NCI-H1105 treated with DMSO at 0.1 percent for 48 hours (cell line): ENCODE results near the gene GAN.

Source experiments
- DNase-seq: peaks from one replicate; lab custom pipeline; 2025; lab: John Stamatoyannopoulos, UW

Gene GAN

DNA sequence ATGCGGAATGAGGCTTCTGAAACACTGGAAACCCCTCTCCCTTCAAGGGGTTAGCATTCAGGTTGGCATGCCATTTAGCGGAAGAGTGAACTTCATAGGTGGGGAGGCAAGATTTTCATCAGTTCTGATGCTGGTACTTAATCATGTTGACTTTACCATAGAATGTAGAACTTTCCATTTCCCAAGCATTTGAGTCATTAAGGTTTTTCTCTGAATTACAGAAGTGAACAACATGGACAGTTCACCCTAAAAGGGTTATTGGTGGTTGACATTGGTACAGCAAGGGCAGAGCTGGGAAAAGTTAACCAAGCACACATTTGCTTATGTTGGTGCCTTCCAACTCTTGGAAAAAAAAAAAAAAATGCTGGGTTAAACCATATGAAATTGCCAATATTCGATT lies 39.1 kb downstream of the GAN start:
- no peak for DNase-seq

DNA sequence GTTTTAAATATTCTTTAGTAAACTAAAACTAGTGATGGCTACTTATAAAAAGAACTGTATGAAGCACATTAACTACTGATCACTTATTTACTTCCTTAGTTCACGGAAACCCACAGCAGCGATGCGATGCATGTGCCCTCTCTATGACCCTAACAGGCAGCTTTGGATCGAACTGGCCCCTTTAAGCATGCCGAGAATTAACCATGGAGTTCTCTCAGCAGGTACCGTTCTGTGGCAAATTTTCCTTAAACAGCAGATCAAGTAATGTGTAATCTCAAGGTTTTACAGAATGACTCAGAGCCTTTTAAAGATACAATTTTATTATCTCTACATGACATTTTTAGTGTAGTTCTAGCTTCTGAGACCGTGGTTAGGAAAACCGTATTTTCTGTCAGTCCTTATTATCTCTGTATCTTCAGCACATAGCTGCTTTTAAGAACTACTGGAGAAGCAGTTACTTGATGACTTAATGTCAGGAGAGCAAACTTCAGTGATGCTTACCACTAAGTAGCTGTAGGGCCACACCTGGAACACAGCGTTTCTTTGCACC lies 43.0 kb downstream of the GAN start:
- DNase-seq: no peak

GRCh38 chr16:81358860-81359259 lies 44.1 kb downstream of the GAN start:
- no peak for DNase-seq

DNA sequence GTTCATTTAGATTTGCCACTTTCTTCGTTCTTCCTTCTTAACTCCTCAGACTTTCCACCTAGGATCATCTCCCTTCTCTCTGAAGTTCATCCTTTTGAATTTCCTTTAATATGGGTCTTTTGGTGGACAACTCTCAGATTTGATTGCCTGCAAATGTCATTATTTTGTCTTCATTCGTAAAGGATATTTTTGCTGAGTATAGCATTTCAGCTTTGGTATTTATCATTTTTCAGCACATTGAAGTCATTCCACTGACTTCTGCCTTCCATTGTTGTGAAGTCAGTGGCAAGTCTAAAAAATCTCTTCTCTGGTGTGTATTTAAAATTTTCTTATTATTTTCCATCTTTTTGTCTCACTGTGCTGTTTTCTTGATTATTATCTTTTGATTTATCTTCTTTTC lies 45.4 kb downstream of the GAN start:
- no peak for DNase-seq

DNA sequence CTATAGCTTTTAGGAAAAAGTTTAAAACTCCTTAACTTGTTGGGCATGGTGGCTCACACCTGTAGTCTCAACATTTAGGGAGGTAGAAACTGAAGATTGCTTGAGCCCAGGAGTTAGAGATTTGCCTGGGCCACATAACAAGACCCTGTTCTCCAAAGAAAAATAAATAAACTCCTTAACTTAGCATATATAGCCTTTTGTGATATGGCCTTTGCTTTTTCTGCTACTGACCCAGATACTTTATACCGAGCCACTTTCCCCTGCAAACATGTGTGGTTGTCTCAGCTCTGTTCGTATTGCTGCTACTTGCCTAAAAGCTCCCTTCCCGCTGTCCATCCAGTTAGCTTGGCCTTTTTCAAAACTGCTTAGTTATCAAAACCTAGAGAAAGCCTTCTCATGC lies 51.0 kb downstream of the GAN start:
- DNase-seq: no peak

GRCh38 chr16:81366316-81366932 lies 51.7 kb downstream of the GAN start:
- peak; percentile 49 for DNase-seq

- no peak for DNase-seq
Observed at GRCh38 chr16:81367821-81368220, 53.1 kb downstream of the GAN start.

DNA sequence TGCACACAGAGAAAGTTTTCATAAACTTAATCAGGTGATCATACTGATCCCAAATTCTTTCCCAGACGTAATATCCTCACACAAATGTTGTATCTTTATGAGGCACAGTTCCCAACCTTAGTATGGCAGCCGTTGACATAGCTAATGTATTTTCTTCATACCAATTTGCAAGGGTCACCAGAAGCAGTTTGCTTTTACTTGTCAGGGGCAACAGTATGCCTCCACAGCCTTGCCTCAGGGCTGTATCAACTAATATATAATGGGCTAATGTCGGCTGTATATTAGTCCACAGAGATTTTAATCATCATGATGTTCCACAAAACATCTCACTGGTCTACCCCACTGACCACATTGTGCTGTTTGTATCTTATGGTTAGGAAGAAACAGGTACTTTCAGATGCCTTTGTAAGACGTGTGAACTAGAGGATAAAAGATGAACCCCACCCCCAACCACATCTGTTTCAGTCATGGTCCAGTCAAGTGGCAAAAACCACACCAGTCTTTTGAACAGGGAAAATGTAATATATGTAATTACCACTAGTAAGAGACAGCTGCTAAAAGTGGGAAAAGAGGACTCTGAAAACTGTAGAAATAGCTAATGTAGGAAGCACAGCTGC lies 55.2 kb downstream of the GAN start:
- no peak for DNase-seq

DNA sequence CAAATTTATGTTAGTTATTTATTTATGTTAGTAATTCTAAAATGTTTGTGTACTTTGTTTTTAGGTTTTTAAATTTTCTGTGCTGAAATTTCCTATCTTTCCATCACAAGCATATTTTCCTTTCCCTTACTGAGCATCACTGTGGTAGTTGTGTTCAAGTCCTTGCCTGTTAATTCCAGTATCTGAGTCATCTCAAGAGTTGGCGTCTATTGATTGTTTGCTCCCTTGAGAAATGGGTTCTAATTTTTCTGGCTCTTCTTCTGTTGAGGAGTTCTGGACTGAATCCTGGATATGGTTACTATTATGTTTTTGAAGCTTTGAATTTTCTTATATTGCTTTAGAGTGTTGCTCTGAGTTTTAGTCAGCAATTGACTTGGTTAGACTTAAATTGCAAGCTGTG lies 56.3 kb downstream of the GAN start:
- DNase-seq: no peak

GRCh38 chr16:81374550-81374949 lies 59.8 kb downstream of the GAN start:
- no peak for DNase-seq

GRCh38 chr16:81376880-81377279 lies 62.1 kb downstream of the GAN start:
- DNase-seq: no peak

DNA sequence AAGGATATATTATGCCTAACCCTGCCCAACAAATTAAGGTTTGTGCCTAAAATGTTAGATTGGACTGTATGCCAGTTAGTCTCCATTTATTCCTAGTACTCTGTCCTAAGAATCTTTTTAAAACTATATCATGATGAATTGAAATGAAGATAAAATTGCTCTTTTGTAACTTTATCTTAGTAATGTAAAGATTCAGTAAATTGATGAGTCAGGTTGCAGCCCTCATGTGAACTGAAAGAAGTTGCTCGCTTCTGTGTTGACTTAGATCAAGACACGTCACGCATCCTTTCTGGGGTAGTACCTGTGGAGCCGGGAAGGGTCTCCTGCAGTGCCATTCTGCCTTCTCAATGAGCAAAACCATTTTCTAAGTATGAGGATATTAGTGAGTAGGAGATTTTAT lies 63.3 kb downstream of the GAN start:
- DNase-seq: no peak

DNA sequence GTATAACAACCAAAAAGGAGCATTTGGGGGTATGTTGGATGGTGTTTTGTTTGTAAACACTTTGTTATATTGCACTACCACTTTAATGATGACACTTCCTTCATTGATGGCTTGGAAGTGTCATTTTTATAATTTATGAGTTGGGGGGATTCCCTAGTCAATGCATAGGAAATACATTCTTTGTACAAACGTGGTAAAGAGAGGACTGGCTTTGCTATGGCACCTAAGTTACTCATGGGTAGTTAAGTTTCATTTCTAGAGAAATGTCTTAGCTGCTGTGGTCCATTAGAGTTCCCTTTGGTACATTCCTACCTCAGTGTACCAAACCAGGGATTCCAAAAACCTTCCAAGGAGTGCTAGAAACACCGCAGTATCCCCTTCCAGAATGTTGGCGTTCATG lies 66.2 kb downstream of the GAN start:
- no peak for DNase-seq

DNA sequence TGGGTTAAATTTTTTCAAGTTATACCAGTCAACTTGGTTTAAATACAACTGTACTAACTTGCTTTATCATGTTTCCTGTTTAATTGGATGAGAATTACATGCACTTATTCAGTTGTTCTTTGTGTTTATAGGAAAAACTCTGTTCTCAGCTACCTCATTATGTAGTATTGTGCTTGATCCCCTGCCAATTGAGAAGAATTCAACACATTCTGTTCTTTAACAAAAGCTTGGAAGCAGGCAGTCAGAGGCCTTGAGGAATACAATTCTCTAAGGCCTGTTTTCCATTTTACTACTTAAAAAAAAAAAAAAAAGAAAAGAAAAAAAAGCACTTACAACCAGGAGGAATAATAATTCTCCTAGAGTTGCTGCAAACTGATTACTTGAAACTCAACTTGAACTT lies 69.2 kb downstream of the GAN start:
- peak; percentile 1 for DNase-seq

GRCh38 chr16:81385031-81385756 lies 70.4 kb downstream of the GAN start:
- DNase-seq: no peak

DNA sequence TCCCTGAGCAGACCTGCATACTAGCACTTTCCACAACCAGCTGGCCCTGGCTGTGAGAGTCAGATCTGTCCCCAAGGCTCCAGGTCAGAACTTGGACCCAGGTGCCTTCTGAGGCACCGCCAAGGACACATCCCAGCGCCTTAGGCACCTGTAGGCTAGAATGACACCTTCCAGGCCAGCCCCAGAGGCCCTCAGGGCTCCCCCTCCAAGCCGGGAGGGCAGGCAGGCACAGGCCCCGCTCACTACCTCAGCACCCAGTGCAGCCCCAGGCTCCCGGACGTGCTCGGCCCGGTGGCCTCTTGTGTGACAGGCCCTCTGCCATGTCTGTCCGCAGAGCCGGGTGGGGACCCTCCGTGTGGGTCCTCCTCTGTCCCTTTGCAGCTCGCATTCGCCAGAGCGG lies 73.6 kb downstream of the GAN start:
- no peak for DNase-seq

DNA sequence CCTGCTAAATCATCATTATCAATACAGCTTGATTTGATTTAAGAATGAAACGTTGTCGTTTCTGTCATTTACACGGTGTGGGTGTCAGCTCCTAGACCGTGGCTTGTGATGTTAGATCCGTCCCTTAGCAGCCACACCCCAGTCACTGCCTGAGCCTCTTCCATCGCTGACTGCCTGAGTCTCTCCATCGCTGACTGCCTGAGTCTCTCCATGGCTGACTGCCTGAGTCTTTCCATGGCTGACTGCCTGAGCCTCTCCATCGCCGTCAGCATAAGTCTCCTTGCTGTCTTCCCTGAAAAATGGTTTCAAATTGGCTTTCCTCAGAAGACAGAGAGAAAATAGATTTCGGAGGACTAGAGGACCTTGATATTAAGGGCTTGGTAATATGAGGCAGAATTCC lies 76.1 kb downstream of the GAN start:
- DNase-seq: no peak

- DNase-seq: no peak
Observed at GRCh38 chr16:81392011-81392410, 77.2 kb downstream of the GAN start.

DNA sequence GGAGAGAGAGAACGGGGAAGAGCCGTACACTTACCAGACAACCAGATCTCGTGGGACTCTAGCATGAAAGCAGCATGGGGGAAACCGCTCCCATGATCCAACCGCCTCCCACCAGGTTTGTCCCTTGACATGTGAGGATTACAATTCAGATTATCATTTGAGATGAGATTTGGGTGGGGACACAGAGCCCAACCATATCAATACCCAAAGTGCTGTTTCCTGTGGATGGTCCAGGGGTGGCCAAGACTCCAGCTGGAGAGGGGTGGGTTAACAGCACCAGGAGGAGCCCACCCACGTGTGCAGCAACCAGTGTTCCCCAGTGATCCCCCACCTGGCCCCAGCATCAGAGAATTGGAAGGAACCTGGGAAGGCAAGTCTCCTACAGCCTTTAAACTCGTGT lies 79.7 kb downstream of the GAN start:
- no peak for DNase-seq

GRCh38 chr16:81394966-81395655 lies 80.3 kb downstream of the GAN start:
- no peak for DNase-seq

DNA sequence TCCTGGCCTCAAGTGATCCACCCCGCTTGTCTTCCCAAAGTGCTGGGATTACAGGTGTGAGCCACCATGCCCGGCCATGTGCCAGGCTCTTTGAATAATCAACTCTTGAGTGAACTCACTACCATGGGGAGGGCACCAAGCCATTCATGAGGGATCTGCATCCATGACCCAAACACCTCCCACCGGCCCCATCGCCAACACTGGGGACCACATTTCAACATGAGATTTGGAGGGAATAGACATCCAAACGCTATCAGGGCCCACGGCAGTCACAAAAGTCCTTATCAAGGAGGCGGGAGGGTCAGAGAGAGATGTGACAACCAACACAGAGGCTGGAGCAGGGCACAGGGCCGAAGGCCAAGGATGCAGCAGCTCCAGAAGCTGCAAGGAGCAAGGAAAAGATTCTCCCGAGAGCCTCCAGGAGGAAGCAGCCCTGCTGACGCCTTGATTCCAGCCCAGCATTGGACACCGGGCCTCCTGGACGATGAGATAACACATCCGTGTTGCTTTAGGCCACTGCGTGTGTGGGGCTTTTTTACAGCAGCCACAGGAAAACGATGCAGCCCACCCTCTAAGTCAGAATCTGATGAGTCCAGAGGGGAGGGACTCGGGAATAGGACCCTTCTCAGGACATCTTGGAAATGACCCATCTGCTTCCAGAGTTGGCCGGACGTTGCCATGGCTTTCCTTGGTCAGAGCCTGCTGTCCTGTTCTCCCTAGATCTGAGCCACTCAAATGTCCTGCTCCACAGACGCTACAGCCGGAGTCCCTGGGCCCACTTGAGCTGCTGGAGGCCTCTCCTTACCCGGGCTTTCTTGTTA lies 82.5 kb downstream of the GAN start:
- DNase-seq: no peak
